Endothelial cell of umbilical vein (primary cell): ENCODE results near the gene PALD1. TPM values are rescaled to one million over a fixed set of nuclear protein-coding genes. Genes with fewer than 3 reads are reported as not detected.

ENCODE experiments used
- BruUV-seq: library from RNA; stranded (reverse); fragments of 400-500 nt; replicated peaks from 2 replicates; lab custom pipeline; 2021; lab: Mats Ljungman, UMichigan
- CTCF ChIA-PET: fragments of 300-600, 350-600 bp; sonication (Branson Sonifier 250); formaldehyde crosslinking; loops from one replicate; lab custom pipeline; 2021; ENCODE audit warnings: antibody characterized with exemption, inconsistent platforms; lab: Charles Lee
- POLR2A ChIA-PET: fragments of 300-600, 350-600 bp; sonication (Branson Sonifier 250); formaldehyde crosslinking; loops from one replicate; lab custom pipeline; 2021; ENCODE audit warnings: antibody characterized with exemption, inconsistent platforms; lab: Charles Lee
- DNase-seq: peaks from one replicate; pipeline ENCODE4 v3.0.0-alpha.2; 2011; ENCODE audit warnings: low read depth, low spot score
- FAIRE-seq: peaks from 2 replicates; lab custom pipeline; 2011; peaks lifted over from hg19 to GRCh38; lab: Jason Lieb, UNC
- H2AFZ ChIP-seq: 2 replicates; pipeline ENCODE4 v1.6.0; 2012; ENCODE audit warnings: low read depth, low read length, control low read depth, inconsistent platforms
- H3K27ac ChIP-seq: 2 replicates; pipeline ENCODE4 v1.5.1; 2011; ENCODE audit warnings: low read depth, mild to moderate bottlenecking, control low read depth, low read length, moderate library complexity; ENCODE audit not compliant: insufficient read depth
- H3K27me3 ChIP-seq, 2 experiments: 2 replicates each; pipeline versions ENCODE4 v1.6.0 to v1.6.1; 2011; ENCODE audit warnings: low read length in 2 of 2, mixed read lengths in 1 of 2; ENCODE audit not compliant: control insufficient read depth in 2 of 2, insufficient read depth in 2 of 2
- H3K36me3 ChIP-seq, 2 experiments: 2 replicates in 1 of 2; 3 replicates in 1 of 2; pipeline ENCODE4 v1.5.1; 2011; ENCODE audit warnings: low read length in 2 of 2, mild to moderate bottlenecking in 1 of 2, moderate library complexity in 1 of 2; ENCODE audit not compliant: control insufficient read depth in 2 of 2, insufficient read depth in 2 of 2; ENCODE audit errors: extremely low read depth in 1 of 2
- H3K4me1 ChIP-seq: 3 replicates; pipeline ENCODE4 v1.5.1; 2011; ENCODE audit warnings: mild to moderate bottlenecking, low read length; ENCODE audit not compliant: control insufficient read depth, insufficient read depth; ENCODE audit errors: extremely low read depth
- H3K4me2 ChIP-seq: 2 replicates; pipeline ENCODE4 v1.6.1; 2011; ENCODE audit warnings: low read length, control low read depth, mixed read lengths; ENCODE audit not compliant: insufficient read depth
- H3K4me3 ChIP-seq, 3 experiments: fragments of 200-600 bp in 1 of 3; sonication (generic), shearing (Covaris generic) in 1 of 3; replicated peaks in 1 of 3; 2 replicates each; pipeline ENCODE4 v1.5.1; 2011 to 2016; ENCODE audit warnings: control low read depth in 3 of 3, low read length in 3 of 3, mild to moderate bottlenecking in 2 of 3, inconsistent platforms in 1 of 3, low read depth in 1 of 3, moderate library complexity in 1 of 3; ENCODE audit not compliant: insufficient read depth in 1 of 3
- H3K79me2 ChIP-seq: 2 replicates; pipeline ENCODE4 v1.6.0; 2012; ENCODE audit warnings: low read length, inconsistent platforms; ENCODE audit not compliant: control insufficient read depth, insufficient read depth
- H3K9ac ChIP-seq: replicated peaks from 2 replicates; pipeline ENCODE3; 2011; ENCODE audit warnings: low read length, control low read depth; ENCODE audit not compliant: insufficient read depth; ENCODE audit errors: extremely low read depth
- H3K9me1 ChIP-seq: replicated peaks from 3 replicates; pipeline ENCODE4 v1.6.0; 2011; ENCODE audit warnings: mild to moderate bottlenecking, low read length; ENCODE audit not compliant: control insufficient read depth, insufficient read depth; ENCODE audit errors: extremely low read depth
- H3K9me3 ChIP-seq: replicated peaks from 2 replicates; pipeline ENCODE4 v1.5.1; 2012; ENCODE audit warnings: low read length, inconsistent platforms; ENCODE audit not compliant: control insufficient read depth, insufficient read depth
- H4K20me1 ChIP-seq: replicated peaks from 2 replicates; pipeline ENCODE3; 2011; ENCODE audit warnings: mild to moderate bottlenecking, low read length; ENCODE audit not compliant: control insufficient read depth, insufficient read depth; ENCODE audit errors: extremely low read depth
- CTCF ChIP-seq, 2 donors: IDR thresholded peaks; 1 replicate in 1 of 2; 2 replicates in 1 of 2; pipeline ENCODE4 v1.5.1; 2011; ENCODE audit warnings: low read length in 2 of 2, mild to moderate bottlenecking in 2 of 2, moderate library complexity in 2 of 2, control low read depth in 1 of 2, inconsistent platforms in 1 of 2, low read depth in 1 of 2; ENCODE audit not compliant: insufficient read depth in 1 of 2; ENCODE audit errors: extremely low read depth in 1 of 2
- EZH2 ChIP-seq: IDR thresholded peaks from 2 replicates; pipeline ENCODE4 v1.6.1; 2012; ENCODE audit warnings: borderline replicate concordance, low read depth, mild to moderate bottlenecking, moderate library complexity, low read length, inconsistent platforms; ENCODE audit not compliant: severe bottlenecking
- FOS ChIP-seq: IDR thresholded peaks from 2 replicates; pipeline ENCODE4 v1.6.1; 2011; ENCODE audit warnings: mild to moderate bottlenecking, low read length, moderate library complexity, borderline replicate concordance; ENCODE audit not compliant: insufficient read depth
- GATA2 ChIP-seq: IDR thresholded peaks from 2 replicates; pipeline ENCODE4 v1.7.0; 2011; ENCODE audit warnings: low read depth, mild to moderate bottlenecking, moderate library complexity, mixed read lengths, low read length; ENCODE audit not compliant: insufficient read length, insufficient read depth
- JUN ChIP-seq: IDR thresholded peaks from 2 replicates; pipeline ENCODE4 v1.6.1; 2011; ENCODE audit warnings: borderline replicate concordance, low read depth; ENCODE audit not compliant: insufficient read length, insufficient read depth
- MAX ChIP-seq: IDR thresholded peaks from 2 replicates; pipeline ENCODE4 v1.6.1; 2011; ENCODE audit not compliant: insufficient read depth, insufficient read length
- MYC ChIP-seq: IDR thresholded peaks from one replicate; pipeline ENCODE4 v1.6.1; 2011; ENCODE audit warnings: mild to moderate bottlenecking, low read depth, low read length
- POLR2A ChIP-seq: IDR thresholded peaks from 2 replicates; pipeline ENCODE4 v1.6.1; 2012; ENCODE audit warnings: low read depth, mild to moderate bottlenecking, control low read depth, low read length
- POLR2AphosphoS5 ChIP-seq: IDR thresholded peaks from 2 replicates; pipeline ENCODE4 v1.6.1; 2012; ENCODE audit warnings: low read depth, mild to moderate bottlenecking, control low read depth, low read length, moderate library complexity; ENCODE audit not compliant: insufficient read depth
- dilution Hi-C: fragments of 300-500 bp; cut with MboI; formaldehyde crosslinking; loops from one replicate; pipeline ENCODE4 v1.15.0; 2019; ENCODE audit warnings: low sequenced_read_pairs; ENCODE audit not compliant: extremely low pct_ligation_motif_present
- intact Hi-C: fragments of 100-400 bp; cut with micrococcal nuclease; formaldehyde crosslinking; loops from one replicate; pipeline ENCODE4 v1.10.0; 2022
- polyA plus RNA-seq, 4 experiments: library from polyadenylated mRNA; depleted of rRNA in 3 of 4; stranded (reverse) in 3 of 4; unstranded in 1 of 4; fragments of >200 nt; gene quantifications; 2 replicates each; pipeline versions ENCODE4 v1.2.1 to v1.2.3, GENCODE V29; 2011 to 2012; ENCODE audit warnings: missing spikeins in 1 of 4
- total RNA-seq: library from RNA; stranded (reverse); gene quantifications from 2 replicates; pipeline ENCODE4 v1.2.3, GENCODE V29; 2021

PALD1 gene
- total and polyA plus RNA-seq, 2 donors (not counting 3 experiments of a cell fraction or from before 2014, with no cell fraction given) = 16.6 to 73.3 TPM

GRCh38 chr10:70529848-70530247, 51.3 kb downstream of the PALD1 start:
- Histone ChIP-seq H3K9me1 (no peaks in the 10 kb centered on the region), H3K4me3 (no peak overlapping the region), H4K20me1 (no peaks in the 10 kb centered on the region), H3K9ac (no peak overlapping the region), H3K4me2 (no peak overlapping the region), H3K9me3 (no peaks in the 10 kb centered on the region), H3K36me3 (peaks cover 0 to 3% of the 10 kb centered on the region in 2 experiments), H2AFZ (no peak overlapping the region), H3K27me3 (no peaks in the 10 kb centered on the region), H3K79me2 (no peaks in the 10 kb centered on the region), H3K4me1 (peaks cover 3% of the 10 kb centered on the region), H3K27ac (no peak overlapping the region)
- ChIA-PET CTCF (interaction anchor here (1.3 to 1.9 kb wide), 3 partner anchors 10 to 69 kb away, joined by 4 to 9 read pairs (median 7); no protein-coding TSS in a partner anchor), POLR2A (no interaction called here)
- intact Hi-C loops = no loop called here
- FAIRE-seq = no peak
- dilution Hi-C loops = no loop called here
- TF ChIP-seq EZH2 = no peak
- TF ChIP-seq MYC = no peak
- no peak for TF ChIP-seq CTCF (IDR thresholded peaks at IDR 0.05; ENCODE audit: extremely low read depth in 1 of 2, insufficient read depth in 1 of 2, low read depth in 1 of 2, low read length in 2 of 2)
- TF ChIP-seq GATA2 = no peak
- no peak for TF ChIP-seq POLR2A
- TF ChIP-seq MAX = no peak
- no peak for TF ChIP-seq FOS
- TF ChIP-seq POLR2AphosphoS5 = no peak
- no peak for TF ChIP-seq JUN
- no TSS peak for BruUV-seq
- no peak for DNase-seq
